SW480 (cell line): ENCODE measurements around the gene CLDN9.

Experiments used
- DNase-seq: peaks from one replicate; pipeline ENCODE4 v3.0.0-alpha.2; 2016; ENCODE audit warnings: low spot score

CLDN9 gene

GRCh38 chr16:2996298-2996697, 16.4 kb upstream of the CLDN9 start:
- no peak for DNase-seq

DNA sequence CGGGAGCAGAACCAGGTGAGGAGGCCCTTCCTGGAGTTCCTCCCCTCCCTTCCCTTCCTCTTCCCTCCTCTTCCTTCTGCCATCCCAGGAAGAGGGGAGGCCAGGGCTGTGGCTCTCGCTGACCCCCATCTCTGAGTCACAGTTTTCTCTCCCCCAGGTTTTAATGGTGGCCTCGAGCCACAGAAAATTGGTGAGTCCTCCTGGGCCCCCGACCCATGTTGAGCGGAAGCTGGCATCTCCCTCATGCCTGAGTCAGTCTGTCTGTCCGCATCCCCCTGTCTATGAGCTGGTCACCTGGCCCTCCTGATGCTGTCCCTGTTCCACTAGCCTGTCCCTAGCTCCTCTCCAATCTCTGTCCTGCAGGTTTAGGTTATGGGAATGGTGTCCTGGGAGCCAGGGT, 12.8 kb upstream of the CLDN9 start:
- DNase-seq: no peak

- DNase-seq: no peak
Measured at GRCh38 chr16:3000540-3000939, 12.2 kb upstream of the CLDN9 start.

- no peak for DNase-seq
Measured at GRCh38 chr16:3001316-3001715, 11.4 kb upstream of the CLDN9 start.

DNA sequence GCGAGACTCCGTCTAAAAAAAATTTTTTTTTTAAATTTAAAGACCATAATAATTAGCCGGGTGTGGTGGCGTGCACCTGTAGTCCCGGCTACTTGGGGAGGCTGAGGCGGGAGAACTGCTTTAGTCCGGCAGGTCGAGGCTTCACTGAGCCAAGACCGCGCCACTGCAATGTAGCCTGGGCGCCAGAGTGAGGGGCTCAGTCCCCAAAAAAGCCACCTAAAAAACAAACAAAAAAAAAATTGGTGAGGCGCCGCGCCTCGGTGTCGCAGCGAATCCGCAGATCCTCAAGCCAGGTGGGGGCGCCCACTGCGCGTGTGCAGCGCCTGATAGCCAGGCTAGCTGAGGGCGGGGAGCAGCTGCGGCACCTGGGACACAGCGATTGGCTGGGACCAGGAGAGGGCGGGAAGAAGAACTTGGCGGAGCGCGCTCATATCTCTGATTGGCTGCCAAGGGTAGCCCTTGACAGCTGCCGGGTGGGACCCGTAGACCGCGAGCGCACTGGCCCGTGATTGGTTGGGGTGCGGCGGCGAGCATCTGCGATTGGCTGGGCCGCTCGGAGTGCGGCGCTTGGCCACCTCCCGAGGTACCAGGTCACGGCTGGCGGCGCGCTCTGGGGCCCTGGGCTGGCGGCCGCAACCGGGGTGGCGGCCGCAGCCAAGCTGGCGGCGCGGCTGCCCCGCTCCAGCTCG, 9.0 kb upstream of the CLDN9 start:
- DNase-seq: peak; percentile 98

DNA sequence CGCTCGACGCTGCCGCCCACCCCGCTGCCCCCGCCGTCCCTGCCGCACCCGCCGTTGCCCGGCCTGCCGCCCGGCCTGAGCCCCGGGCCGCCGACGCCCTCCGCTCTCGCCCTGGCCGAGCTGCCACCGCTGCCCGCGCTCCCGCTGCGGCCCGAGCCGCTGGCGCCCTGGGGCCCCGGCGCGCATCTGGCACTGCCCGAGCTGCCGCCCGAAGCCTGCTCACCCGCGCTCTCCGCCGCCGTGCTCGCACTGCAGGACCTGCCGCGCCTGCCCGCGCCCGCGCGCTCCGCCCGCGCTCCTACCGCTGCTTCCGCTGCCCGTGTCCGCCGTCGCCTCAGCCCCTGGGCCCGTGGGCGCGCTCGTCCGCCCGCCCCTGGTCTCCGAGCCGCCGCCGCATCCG, 8.4 kb upstream of the CLDN9 start:
- DNase-seq: peak; percentile 68

- DNase-seq: peak; percentile 76
Measured at GRCh38 chr16:3004781-3005284, 7.9 kb upstream of the CLDN9 start.

- DNase-seq: no peak
Measured at GRCh38 chr16:3007059-3007956, 5.4 kb upstream of the CLDN9 start.

- DNase-seq: no peak
Measured at GRCh38 chr16:3007957-3008689, 4.6 kb upstream of the CLDN9 start.

GRCh38 chr16:3008690-3009037, 4.1 kb upstream of the CLDN9 start:
- DNase-seq: no peak

DNA sequence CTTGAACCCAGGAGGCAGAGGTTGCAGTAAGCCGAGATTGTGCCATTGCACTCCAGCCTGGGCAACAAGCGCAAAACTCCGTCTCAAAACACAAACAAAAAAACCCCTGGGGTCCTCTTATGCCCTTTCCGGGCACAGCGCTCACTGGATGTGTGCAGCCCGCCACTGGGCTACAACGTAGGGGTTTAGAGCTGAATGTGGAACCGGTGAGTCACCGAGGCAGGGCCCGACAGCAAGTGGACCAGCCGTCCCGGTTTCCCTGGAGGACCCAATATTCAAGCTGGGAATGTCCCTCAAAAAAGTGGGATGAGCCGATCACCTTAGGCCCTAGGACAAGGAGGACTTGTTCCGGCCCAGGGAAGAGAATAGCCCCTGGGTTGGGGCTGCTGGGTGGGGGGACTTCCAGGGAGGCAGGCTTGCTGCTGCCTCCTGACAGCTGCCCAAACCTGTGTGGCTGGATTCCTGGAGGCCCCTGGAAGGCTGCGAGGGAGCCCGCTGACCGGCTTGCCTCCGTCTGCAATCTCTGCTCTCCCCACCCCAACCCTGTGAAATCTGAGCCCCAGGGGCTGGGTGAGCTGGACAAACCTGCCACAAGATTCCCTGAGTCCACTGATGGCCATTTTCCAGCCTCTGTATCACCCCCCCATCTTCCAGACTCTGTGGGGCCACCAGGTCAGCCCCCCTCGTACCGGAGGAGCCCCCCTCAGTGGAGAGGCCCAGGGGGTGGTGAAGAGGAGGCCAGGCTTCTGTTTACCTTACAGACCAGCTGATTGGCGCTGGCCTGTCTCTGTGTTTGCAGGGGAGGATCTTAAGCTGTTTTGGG, 2.9 kb upstream of the CLDN9 start:
- no peak for DNase-seq

DNA sequence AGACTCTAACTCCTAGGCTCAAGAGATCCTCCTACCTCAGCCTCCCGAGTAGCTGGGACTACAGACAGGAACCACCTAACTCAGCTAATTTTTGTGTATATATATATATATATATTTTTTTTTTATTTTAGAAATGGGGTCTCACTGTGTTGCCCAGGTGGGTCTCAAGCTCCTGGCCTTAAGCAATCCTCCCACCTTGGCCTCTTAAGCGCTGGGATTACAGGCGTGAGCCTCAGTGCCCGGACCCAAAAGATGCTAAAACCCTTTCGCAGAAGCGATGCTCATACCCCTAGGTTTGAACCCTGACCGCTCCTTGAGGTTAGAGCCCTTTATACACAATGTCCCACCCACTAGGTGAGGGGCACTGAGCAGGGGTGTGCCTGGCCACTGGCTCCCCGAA, 2.2 kb upstream of the CLDN9 start:
- DNase-seq: no peak

GRCh38 chr16:3012246-3012645, 477 bp upstream of the CLDN9 start:
- no peak for DNase-seq

- no peak for DNase-seq
Measured at GRCh38 chr16:3013491-3013951, 798 bp downstream of the CLDN9 start.

- no peak for DNase-seq
Measured at GRCh38 chr16:3013998-3014690, 1.4 kb downstream of the CLDN9 start.

GRCh38 chr16:3014971-3015370, 2.2 kb downstream of the CLDN9 start:
- DNase-seq: no peak

DNA sequence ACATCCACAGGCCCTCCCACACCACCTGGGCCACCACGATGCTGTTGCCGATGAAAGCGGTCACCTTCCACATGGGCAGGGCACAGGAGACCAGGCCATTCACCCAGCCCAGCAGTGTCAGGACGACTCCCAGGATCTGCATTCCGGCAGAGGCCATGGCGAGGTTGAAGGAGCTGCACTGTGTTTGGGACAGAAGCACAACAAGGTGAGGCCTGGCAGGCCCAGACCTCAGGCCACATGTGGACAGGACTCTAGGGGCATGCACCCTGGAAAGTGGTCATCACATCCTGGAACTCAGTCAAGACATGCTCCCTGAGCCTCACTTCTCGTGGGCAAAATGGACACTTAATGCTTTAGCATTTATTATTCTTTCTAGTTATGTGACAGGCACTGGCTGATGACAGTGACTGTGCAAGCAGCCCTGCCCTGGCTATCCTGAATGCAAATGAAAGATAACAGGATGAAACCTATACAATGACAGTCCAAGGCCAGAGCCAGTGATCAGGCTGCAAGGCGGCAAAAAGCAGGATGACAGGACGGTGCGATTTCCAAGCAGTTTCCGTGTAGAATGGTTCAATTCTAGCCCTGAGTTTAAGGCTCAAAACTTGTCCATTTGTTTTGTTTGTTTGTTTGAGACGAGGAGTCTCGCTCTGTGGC, 3.3 kb downstream of the CLDN9 start:
- no peak for DNase-seq

- no peak for DNase-seq
Measured at GRCh38 chr16:3017344-3017743, 4.6 kb downstream of the CLDN9 start.

DNA sequence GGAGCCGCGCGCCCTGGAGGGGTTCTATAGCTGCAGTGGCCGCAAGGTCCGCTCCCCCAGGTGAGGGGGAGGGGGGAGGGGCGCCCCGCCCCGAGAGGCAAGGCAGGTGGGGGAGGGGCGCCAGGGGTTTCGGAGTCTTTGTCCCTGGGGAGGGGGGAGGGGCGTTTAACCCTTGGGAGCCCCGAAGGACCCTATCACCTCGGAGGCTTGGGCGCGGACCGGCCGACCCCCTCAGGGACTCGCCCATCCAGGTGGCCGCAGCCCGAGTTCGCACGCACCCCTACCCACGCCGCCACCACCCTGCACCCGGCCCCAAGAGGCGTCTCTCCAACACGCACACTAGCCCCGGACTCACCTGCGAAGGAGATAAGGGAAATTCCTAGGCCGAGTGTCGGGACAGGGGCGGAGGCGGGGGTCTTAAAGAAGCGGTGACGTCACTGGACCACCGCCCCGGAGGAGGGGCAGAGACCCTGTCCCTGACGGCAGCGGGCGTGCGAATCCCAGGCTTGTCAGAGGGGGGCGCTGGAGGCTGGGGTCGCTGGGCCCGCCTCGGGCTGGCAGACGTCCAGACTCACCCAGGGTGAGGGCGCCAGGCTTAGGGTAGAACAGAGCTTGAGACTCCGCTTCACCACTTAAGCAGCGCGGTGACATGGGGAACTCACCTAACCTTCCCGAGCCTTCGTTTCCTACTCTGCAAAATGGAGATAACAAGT, 5.2 kb downstream of the CLDN9 start, which contains the start of gene CLDN6:
TSS of gene CLDN6 (minus strand) at position 390 of the 713 bp plus-strand sequence. CDS start 2,162 bp downstream, outside the sequence.
- DNase-seq: no peak
